ENCODE measurements around the gene UCN3. TPM values are rescaled to one million over a fixed set of nuclear protein-coding genes. Genes with fewer than 3 reads are reported as not detected.

UCN3 gene
- total RNA-seq, 1 experiment from 2014 or later: not detected

DNA sequence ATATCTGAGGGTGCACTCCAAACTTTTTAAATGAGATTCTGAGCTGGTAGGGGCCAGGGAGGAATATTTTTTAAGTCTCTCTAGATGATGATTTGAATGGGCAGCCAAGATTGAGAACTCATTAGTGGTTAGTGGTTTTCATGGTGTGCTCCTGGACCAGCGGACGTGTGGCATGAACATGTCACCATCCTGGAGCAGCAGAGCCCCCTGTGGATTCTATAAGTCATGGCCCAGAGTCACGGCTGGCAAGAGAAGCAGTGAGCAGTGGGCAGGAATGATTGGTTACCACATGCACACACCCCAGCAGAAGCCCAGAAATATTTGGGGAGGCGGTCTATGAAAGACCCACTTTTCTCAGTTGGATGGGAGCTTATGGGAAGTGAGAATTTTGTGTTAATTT, 21.2 kb upstream of the UCN3 start:
- H3K36me3 Mint-ChIP-seq (ENCODE audit: insufficient read depth in 1 of 3, low read depth in 3 of 3): no peaks in the 10 kb centered on the region
- WGBS (ENCODE audit: extremely low coverage, insufficient read length, low lambda C conversion rate): no CpG with 5 or more reads among the region's 4 CpGs
- Histone ChIP-seq H3K9ac (ENCODE audit: extremely low read depth, insufficient read length, low read length) (no peak overlapping the region), H3K79me2 (ENCODE audit: insufficient read depth, low read length) (no peaks in the 10 kb centered on the region), H2BK120ac (ENCODE audit: low read depth, low read length, poor library complexity, severe bottlenecking) (no peak overlapping the region), H3K14ac (ENCODE audit: insufficient read depth, low read length) (no peak overlapping the region), H2BK12ac (ENCODE audit: insufficient read length, low read depth, low read length) (no peak overlapping the region), H3K9me3 (ENCODE audit: control insufficient read depth, low read depth, low read length) (no peaks in the 10 kb centered on the region), H3K23me2 (ENCODE audit: insufficient read length, low read depth, low read length, poor library complexity, severe bottlenecking) (no peaks in the 10 kb centered on the region), H4K8ac (replicated peaks; ENCODE audit: insufficient read length, low read depth, low read length) (no peak overlapping the region), H3T11ph (ENCODE audit: low read length) (no peak overlapping the region), H3K56ac (ENCODE audit: insufficient read length, low read depth, low read length) (no peak overlapping the region), H4K91ac (ENCODE audit: insufficient read length, low read depth, low read length) (no peak overlapping the region), H2BK5ac (ENCODE audit: insufficient read length, low read length) (no peak overlapping the region), H2BK15ac (ENCODE audit: low read depth, low read length) (no peak overlapping the region), H3K18ac (ENCODE audit: insufficient read length, low read depth, low read length) (no peak overlapping the region), H2AFZ (ENCODE audit: low read length) (no peak overlapping the region), H3K27me3 (ENCODE audit: insufficient read depth, low read length) (no peaks in the 10 kb centered on the region), H4K5ac (ENCODE audit: insufficient read length, low read depth, low read length) (no peak overlapping the region), H3K4ac (ENCODE audit: low read depth, low read length) (no peak overlapping the region), H3K4me2 (ENCODE audit: insufficient read depth, insufficient read length, low read length) (no peak overlapping the region), H3K27ac (ENCODE audit: insufficient read length, low read depth, low read length) (no peak overlapping the region), H2BK20ac (ENCODE audit: low read depth, low read length, poor library complexity, severe bottlenecking) (no peak overlapping the region), H3K23ac (ENCODE audit: insufficient read length, low read depth, low read length) (no peak overlapping the region), H4K20me1 (ENCODE audit: control insufficient read depth, insufficient read depth, insufficient read length) (no peaks in the 10 kb centered on the region), H3K4me1 (ENCODE audit: insufficient read depth, low read length) (no peaks in the 10 kb centered on the region), H3K79me1 (ENCODE audit: insufficient read depth, low read depth, low read length, poor library complexity, severe bottlenecking) (no peaks in the 10 kb centered on the region), H2AK5ac (ENCODE audit: insufficient read length, low read length) (no peak overlapping the region)
- no peaks in the 10 kb centered on the region; the same call in 1 of the 2 replicates for H3K27me3 Mint-ChIP-seq (ENCODE audit: low read depth)
- H3K4me3 Mint-ChIP-seq: no peak overlapping the region
- no peak for TF ChIP-seq CTCF (conservative IDR thresholded peaks at IDR 0.05)
- no peak for DNase-seq
- peaks cover 6 to 33% of the 10 kb centered on the region in 2 experiments; a peak in 4 of 5 replicates for H3K9me3 Mint-ChIP-seq
- peaks cover 4 to 5% of the 10 kb centered on the region in 2 experiments; a peak in 3 of 4 replicates for H3K4me1 Mint-ChIP-seq
- H3K27ac Mint-ChIP-seq: no peak overlapping the region

Data from H9 (cell line).